Liver (tissue), 3 donors: ENCODE results near the gene MYL6B.

Source experiments
- CTCF ChIP-seq: fragments of 150-350 bp; IDR thresholded peaks from 2 replicates; pipeline ENCODE4 v1.5.1; 2017; ENCODE audit warnings: improper control_type of control experiment, low read depth, low read length; ENCODE audit not compliant: missing input control
- EGR1 ChIP-seq, 2 donors: IDR thresholded peaks; 2 replicates each; pipeline ENCODE4 v1.6.1; 2016 to 2018; ENCODE audit warnings: antibody characterized with exemption in 2 of 2, low read depth in 2 of 2
- MAX ChIP-seq: IDR thresholded peaks from 2 replicates; pipeline ENCODE4 v1.6.1; 2016; ENCODE audit warnings: antibody characterized with exemption
- RAD21 ChIP-seq, 2 donors: IDR thresholded peaks; 2 replicates each; pipeline ENCODE4 v1.6.1; 2016; ENCODE audit warnings: antibody characterized with exemption in 2 of 2, mild to moderate bottlenecking in 2 of 2
- YY1 ChIP-seq: IDR thresholded peaks from 2 replicates; pipeline ENCODE4 v1.6.1; 2016; ENCODE audit warnings: antibody characterized with exemption, mild to moderate bottlenecking
- donor health status: healthy.
- donor health status: healthy.

- TF ChIP-seq MAX: no peak
- TF ChIP-seq CTCF: no peak
- no peak for TF ChIP-seq RAD21 (IDR thresholded peaks at IDR 0.05)
- no peak for TF ChIP-seq YY1
- TF ChIP-seq EGR1 (IDR thresholded peaks at IDR 0.05; ENCODE audit: low read depth in 2 of 2): no peak
Observed at GRCh38 chr12:56202838-56203237, 50.5 kb downstream of the MYL6B start.
